ENCODE measurements around the gene TAOK2.

GRCh38 chr16:29986231-29986630 lies 12.6 kb downstream of the TAOK2 start:
- no peak for TF ChIP-seq POLR2A (IDR thresholded peaks at IDR 0.05; ENCODE audit: low read depth, low read length)
- no peak for TF ChIP-seq POLR2AphosphoS5 (IDR thresholded peaks at IDR 0.05; ENCODE audit: low read depth, low read length)

Measured in GM12892 (cell line).